Measurements from ENCODE around the gene SPANXA2.

The SPANXA2 gene

DNA sequence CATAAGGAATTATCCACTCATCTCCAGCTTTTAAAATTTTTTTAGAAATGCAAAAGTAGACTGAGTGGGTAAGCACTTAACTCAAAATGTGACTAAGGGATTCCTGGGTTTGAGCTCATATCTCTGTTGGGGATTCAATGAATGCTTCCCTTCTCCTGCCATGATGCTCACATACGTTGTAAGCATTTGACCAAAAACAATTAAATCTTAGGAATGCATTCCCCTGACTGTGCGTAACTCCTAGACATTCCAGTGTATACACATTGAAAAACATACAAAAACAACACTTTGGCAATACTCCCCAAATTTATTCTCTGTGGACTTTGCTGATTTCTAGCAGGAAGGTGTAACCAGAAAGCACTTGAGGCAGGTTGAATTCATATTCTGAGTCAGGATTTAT, 29.8 kb downstream of the SPANXA2 start:
- POLR2A ChIA-PET: no interaction called here
- Histone ChIP-seq H3K27ac (ENCODE audit: extremely low read depth, low read depth, low read length) (no peak overlapping the region), H3K36me3 (ENCODE audit: control insufficient read depth in 2 of 2, insufficient read depth in 1 of 2, low read length in 2 of 2) (no peaks in the 10 kb centered on the region), H3K4me3 (ENCODE audit: low read depth, low read length) (no peak overlapping the region), H3K9me3 (ENCODE audit: control insufficient read depth, insufficient read depth, low read depth, low read length) (no peaks in the 10 kb centered on the region; the same call in 1 of the 2 replicates), H3K4me1 (ENCODE audit: control insufficient read depth, insufficient read depth, low read length) (no peaks in the 10 kb centered on the region)
- CTCF ChIA-PET: no interaction called here
- TF ChIP-seq ZNF174 (tag by site-specific recombination; IDR thresholded peaks at IDR 0.05) (no peak), ZNF654 (tag by site-specific recombination; IDR thresholded peaks at IDR 0.05; ENCODE audit: low read depth) (no peak), ZNF354C (tag by site-specific recombination; IDR thresholded peaks at IDR 0.05; ENCODE audit: borderline replicate concordance, low read depth) (no peak), ZBTB1 (tag by site-specific recombination; IDR thresholded peaks at IDR 0.05) (no peak), ZFP3 (tag by site-specific recombination; IDR thresholded peaks at IDR 0.05; ENCODE audit: low read depth) (no peak), CTCF (tag by site-specific recombination; IDR thresholded peaks at IDR 0.05) (no peak), ZNF362 (tag by site-specific recombination; IDR thresholded peaks at IDR 0.05) (no peak)
- TF ChIP-seq, protein P1, sequence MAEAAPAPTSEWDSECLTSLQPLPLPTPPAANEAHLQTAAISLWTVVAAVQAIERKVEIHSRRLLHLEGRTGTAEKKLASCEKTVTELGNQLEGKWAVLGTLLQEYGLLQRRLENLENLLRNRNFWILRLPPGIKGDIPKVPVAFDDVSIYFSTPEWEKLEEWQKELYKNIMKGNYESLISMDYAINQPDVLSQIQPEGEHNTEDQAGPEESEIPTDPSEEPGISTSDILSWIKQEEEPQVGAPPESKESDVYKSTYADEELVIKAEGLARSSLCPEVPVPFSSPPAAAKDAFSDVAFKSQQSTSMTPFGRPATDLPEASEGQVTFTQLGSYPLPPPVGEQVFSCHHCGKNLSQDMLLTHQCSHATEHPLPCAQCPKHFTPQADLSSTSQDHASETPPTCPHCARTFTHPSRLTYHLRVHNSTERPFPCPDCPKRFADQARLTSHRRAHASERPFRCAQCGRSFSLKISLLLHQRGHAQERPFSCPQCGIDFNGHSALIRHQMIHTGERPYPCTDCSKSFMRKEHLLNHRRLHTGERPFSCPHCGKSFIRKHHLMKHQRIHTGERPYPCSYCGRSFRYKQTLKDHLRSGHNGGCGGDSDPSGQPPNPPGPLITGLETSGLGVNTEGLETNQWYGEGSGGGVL (tag by site-specific recombination; IDR thresholded peaks at IDR 0.05): no peak

GRCh38 chrX:141632124-141632523, 42.6 kb downstream of the SPANXA2 start:
- POLR2A ChIA-PET: no interaction called here
- no peak overlapping the region for H3K4me3 ChIP-seq (ENCODE audit: low read depth, low read length)
- CTCF ChIA-PET: no interaction called here
- no peak for TF ChIP-seq ZSCAN23 (tag by site-specific recombination; IDR thresholded peaks at IDR 0.05)
- no peak for TF ChIP-seq ZNF513 (tag by site-specific recombination; IDR thresholded peaks at IDR 0.05)
- no peak for TF ChIP-seq SALL2 (tag by site-specific recombination; IDR thresholded peaks at IDR 0.05; ENCODE audit: borderline replicate concordance)
- TF ChIP-seq, protein P2, sequence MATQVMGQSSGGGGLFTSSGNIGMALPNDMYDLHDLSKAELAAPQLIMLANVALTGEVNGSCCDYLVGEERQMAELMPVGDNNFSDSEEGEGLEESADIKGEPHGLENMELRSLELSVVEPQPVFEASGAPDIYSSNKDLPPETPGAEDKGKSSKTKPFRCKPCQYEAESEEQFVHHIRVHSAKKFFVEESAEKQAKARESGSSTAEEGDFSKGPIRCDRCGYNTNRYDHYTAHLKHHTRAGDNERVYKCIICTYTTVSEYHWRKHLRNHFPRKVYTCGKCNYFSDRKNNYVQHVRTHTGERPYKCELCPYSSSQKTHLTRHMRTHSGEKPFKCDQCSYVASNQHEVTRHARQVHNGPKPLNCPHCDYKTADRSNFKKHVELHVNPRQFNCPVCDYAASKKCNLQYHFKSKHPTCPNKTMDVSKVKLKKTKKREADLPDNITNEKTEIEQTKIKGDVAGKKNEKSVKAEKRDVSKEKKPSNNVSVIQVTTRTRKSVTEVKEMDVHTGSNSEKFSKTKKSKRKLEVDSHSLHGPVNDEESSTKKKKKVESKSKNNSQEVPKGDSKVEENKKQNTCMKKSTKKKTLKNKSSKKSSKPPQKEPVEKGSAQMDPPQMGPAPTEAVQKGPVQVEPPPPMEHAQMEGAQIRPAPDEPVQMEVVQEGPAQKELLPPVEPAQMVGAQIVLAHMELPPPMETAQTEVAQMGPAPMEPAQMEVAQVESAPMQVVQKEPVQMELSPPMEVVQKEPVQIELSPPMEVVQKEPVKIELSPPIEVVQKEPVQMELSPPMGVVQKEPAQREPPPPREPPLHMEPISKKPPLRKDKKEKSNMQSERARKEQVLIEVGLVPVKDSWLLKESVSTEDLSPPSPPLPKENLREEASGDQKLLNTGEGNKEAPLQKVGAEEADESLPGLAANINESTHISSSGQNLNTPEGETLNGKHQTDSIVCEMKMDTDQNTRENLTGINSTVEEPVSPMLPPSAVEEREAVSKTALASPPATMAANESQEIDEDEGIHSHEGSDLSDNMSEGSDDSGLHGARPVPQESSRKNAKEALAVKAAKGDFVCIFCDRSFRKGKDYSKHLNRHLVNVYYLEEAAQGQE (tag by site-specific recombination; IDR thresholded peaks at IDR 0.05): no peak
- TF ChIP-seq, protein P3, sequence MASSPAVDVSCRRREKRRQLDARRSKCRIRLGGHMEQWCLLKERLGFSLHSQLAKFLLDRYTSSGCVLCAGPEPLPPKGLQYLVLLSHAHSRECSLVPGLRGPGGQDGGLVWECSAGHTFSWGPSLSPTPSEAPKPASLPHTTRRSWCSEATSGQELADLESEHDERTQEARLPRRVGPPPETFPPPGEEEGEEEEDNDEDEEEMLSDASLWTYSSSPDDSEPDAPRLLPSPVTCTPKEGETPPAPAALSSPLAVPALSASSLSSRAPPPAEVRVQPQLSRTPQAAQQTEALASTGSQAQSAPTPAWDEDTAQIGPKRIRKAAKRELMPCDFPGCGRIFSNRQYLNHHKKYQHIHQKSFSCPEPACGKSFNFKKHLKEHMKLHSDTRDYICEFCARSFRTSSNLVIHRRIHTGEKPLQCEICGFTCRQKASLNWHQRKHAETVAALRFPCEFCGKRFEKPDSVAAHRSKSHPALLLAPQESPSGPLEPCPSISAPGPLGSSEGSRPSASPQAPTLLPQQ (tag by site-specific recombination; IDR thresholded peaks at IDR 0.05): no peak
- TF ChIP-seq KLF7 (tag by site-specific recombination; IDR thresholded peaks at IDR 0.05; ENCODE audit: borderline replicate concordance): no peak
- TF ChIP-seq, protein P4, sequence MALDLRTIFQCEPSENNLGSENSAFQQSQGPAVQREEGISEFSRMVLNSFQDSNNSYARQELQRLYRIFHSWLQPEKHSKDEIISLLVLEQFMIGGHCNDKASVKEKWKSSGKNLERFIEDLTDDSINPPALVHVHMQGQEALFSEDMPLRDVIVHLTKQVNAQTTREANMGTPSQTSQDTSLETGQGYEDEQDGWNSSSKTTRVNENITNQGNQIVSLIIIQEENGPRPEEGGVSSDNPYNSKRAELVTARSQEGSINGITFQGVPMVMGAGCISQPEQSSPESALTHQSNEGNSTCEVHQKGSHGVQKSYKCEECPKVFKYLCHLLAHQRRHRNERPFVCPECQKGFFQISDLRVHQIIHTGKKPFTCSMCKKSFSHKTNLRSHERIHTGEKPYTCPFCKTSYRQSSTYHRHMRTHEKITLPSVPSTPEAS (tag by site-specific recombination; IDR thresholded peaks at IDR 0.05): no peak
- TF ChIP-seq ZNF837 (tag by site-specific recombination; IDR thresholded peaks at IDR 0.05): no peak
- TF ChIP-seq TRIM28 (IDR thresholded peaks at IDR 0.05; ENCODE audit: borderline replicate concordance, low read length): no peak
- no peak for TF ChIP-seq FEZF1 (tag by site-specific recombination; IDR thresholded peaks at IDR 0.05)
- no peak for TF ChIP-seq MYNN (tag by site-specific recombination; IDR thresholded peaks at IDR 0.05; ENCODE audit: borderline replicate concordance)

More at GRCh38 chrX:141632124-141632523, 42.6 kb downstream of the SPANXA2 start:
- H3K36me3 ChIP-seq (ENCODE audit: control insufficient read depth in 2 of 2, insufficient read depth in 1 of 2, low read length in 2 of 2): no peaks in the 10 kb centered on the region
- H3K9me3 ChIP-seq (ENCODE audit: control insufficient read depth, insufficient read depth, low read depth, low read length): no peaks in the 10 kb centered on the region
- H3K4me1 ChIP-seq (ENCODE audit: control insufficient read depth, insufficient read depth, low read length): no peaks in the 10 kb centered on the region
- no peak overlapping the region for H3K27ac ChIP-seq (ENCODE audit: extremely low read depth, low read depth, low read length)
